Medulla oblongata (tissue), 1 donor: ENCODE results near the gene DOCK11.
A peak's percentile ranks its signal among the peaks of the same experiment; 100 is the strongest.

Experiments
- DNase-seq: peaks from one replicate; pipeline ENCODE4 v3.0.0-alpha.2; 2015; ENCODE audit errors: extremely low spot score

Gene DOCK11

GRCh38 chrX:118630848-118631247 is 135.2 kb downstream of the DOCK11 start:
- no peak for DNase-seq

GRCh38 chrX:118631586-118631985 is 136.0 kb downstream of the DOCK11 start:
- no peak for DNase-seq

GRCh38 chrX:118632862-118633261 is 137.2 kb downstream of the DOCK11 start:
- DNase-seq = no peak

- DNase-seq = no peak
These were observed 137.9 kb downstream of the DOCK11 start for GRCh38 chrX:118633530-118633929.

GRCh38 chrX:118634336-118634735 is 138.7 kb downstream of the DOCK11 start:
- DNase-seq = no peak

- DNase-seq = no peak
These were observed 142.4 kb downstream of the DOCK11 start for GRCh38 chrX:118637997-118638396.

GRCh38 chrX:118644378-118644777 is 148.8 kb downstream of the DOCK11 start:
- peak; percentile 31 for DNase-seq

GRCh38 chrX:118652717-118653116 is 157.1 kb downstream of the DOCK11 start:
- no peak for DNase-seq

- no peak for DNase-seq
These were observed 158.7 kb downstream of the DOCK11 start for GRCh38 chrX:118654331-118654730.

- no peak for DNase-seq
These were observed 160.1 kb downstream of the DOCK11 start for GRCh38 chrX:118655561-118656246.

GRCh38 chrX:118657413-118657812 is 161.8 kb downstream of the DOCK11 start:
- no peak for DNase-seq

- no peak for DNase-seq
These were observed 164.5 kb downstream of the DOCK11 start for GRCh38 chrX:118660085-118660484.

- no peak for DNase-seq
These were observed 169.6 kb downstream of the DOCK11 start for GRCh38 chrX:118665204-118665603.

- DNase-seq = no peak
These were observed 170.9 kb downstream of the DOCK11 start for GRCh38 chrX:118666521-118666920.

- no peak for DNase-seq
These were observed 173.8 kb downstream of the DOCK11 start for GRCh38 chrX:118669435-118669834.

GRCh38 chrX:118675326-118675965 is 179.8 kb downstream of the DOCK11 start:
- no peak for DNase-seq

GRCh38 chrX:118675966-118676349 is 180.3 kb downstream of the DOCK11 start:
- DNase-seq = no peak

GRCh38 chrX:118677318-118677717 is 181.7 kb downstream of the DOCK11 start:
- DNase-seq = no peak

- DNase-seq = no peak
These were observed 183.7 kb downstream of the DOCK11 start for GRCh38 chrX:118679290-118679689.

- DNase-seq = no peak
These were observed 186.8 kb downstream of the DOCK11 start for GRCh38 chrX:118682258-118683014.

GRCh38 chrX:118685393-118685792 is 189.8 kb downstream of the DOCK11 start:
- no peak for DNase-seq

- DNase-seq = no peak
These were observed 193.3 kb downstream of the DOCK11 start for GRCh38 chrX:118688935-118689334.

- no peak for DNase-seq
These were observed 198.2 kb downstream of the DOCK11 start for GRCh38 chrX:118693843-118694242.
